ENCODE results near the gene SS18L1.

SS18L1 gene

DNA sequence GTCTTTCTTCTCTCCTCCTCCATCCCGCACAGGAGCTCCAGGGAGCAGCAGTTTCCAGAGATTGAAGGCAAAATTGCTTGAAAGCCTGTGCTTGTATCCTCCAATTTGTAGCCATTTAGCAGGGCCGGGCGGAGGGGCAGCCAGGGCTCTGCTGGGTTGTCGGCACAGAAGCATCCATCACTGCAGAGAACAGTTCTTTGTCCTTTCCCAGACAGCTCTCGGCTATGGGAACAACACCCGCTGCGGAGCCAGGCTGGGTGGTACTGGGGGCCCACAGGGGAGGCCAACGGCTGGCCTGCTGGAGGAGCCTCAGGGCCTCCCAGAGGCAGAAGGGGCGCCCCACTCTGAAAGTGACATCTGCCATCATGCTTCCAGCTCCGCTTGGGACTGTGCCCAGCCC lies 68.7 kb downstream of the SS18L1 start:
- no peak for DNase-seq (ENCODE audit: low read depth, low spot score)

- no peak for DNase-seq (ENCODE audit: low read depth, low spot score)
These were observed 70.5 kb downstream of the SS18L1 start for GRCh38 chr20:62214067-62214466.

GRCh38 chr20:62215020-62215990 lies 71.7 kb downstream of the SS18L1 start:
- DNase-seq (ENCODE audit: low read depth, low spot score) = no peak

- no peak for DNase-seq (ENCODE audit: low read depth, low spot score)
These were observed 72.5 kb downstream of the SS18L1 start for GRCh38 chr20:62215991-62216635.

GRCh38 chr20:62216636-62217566 lies 73.3 kb downstream of the SS18L1 start:
- no peak for DNase-seq (ENCODE audit: low read depth, low spot score)

GRCh38 chr20:62217913-62218773 lies 74.6 kb downstream of the SS18L1 start:
- DNase-seq (ENCODE audit: low read depth, low spot score) = no peak

- DNase-seq (ENCODE audit: low read depth, low spot score) = no peak
These were observed 75.8 kb downstream of the SS18L1 start for GRCh38 chr20:62219101-62219991.

DNA sequence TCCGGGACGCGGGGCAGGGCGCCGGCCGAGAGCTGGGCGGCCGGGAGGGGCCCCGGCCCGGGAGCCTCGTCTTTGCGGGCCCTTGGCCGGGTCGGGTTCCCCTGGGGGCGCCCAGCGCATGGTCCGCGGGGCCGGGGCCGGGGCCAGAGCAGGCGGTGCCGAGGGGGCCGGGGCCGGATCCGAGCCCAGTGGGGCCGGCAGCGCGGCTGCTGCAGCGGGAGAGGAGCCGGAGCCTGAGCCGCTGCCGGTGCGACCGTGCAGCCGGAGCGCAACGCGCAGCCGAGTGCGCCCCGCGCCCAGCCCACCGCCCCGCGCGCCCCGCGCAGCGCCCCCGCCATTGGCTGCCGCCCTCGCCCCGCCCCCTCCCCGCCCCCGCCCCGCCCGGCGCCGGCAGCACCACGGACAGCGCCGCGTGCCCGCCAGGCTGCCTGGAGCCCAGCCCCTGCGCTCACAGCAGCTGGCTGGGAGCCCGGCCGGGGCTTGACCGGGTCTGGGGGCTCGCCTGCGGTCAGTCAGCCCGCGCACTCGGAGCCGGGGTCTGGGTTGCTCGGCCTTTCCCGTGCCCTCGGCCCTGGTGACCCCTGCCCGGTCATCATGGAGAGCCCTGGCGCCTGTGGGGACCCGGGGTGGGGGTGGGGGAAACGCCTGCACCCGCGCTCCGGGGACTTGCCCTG lies 76.6 kb downstream of the SS18L1 start, which contains the start of gene HRH3:
Gene HRH3, minus strand, starts transcription at position 287 of the 674 bp plus-strand sequence. CDS start 308 bp downstream, outside the sequence.
- no peak for DNase-seq (ENCODE audit: low read depth, low spot score)

GRCh38 chr20:62220666-62221568 lies 77.3 kb downstream of the SS18L1 start:
- DNase-seq (ENCODE audit: low read depth, low spot score) = no peak

- DNase-seq (ENCODE audit: low read depth, low spot score) = no peak
These were observed 78.8 kb downstream of the SS18L1 start for GRCh38 chr20:62222266-62222850.

GRCh38 chr20:62222972-62223371 lies 79.4 kb downstream of the SS18L1 start:
- no peak for DNase-seq (ENCODE audit: low read depth, low spot score)

DNA sequence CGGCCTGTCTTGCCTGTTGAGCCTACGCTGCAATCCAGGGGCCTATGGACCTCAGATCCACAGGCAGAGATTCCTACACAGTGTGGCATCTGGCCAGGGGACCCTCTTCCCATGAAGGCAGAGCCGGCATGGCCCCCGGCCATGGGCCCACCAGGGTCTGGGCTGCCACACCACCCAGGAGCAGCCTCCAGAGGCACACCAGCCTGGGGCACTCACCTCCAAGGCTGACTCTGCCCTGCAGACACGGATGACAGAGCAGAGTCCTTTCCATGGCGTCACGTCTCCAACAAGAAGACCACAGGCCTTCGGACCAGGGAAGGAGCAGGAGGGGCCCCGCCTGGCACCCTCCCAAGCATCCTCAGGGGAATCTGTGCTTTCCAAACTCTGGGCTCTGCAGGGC lies 80.0 kb downstream of the SS18L1 start:
- DNase-seq (ENCODE audit: low read depth, low spot score) = no peak

- no peak for DNase-seq (ENCODE audit: low read depth, low spot score)
These were observed 80.7 kb downstream of the SS18L1 start for GRCh38 chr20:62224113-62224855.

- DNase-seq (ENCODE audit: low read depth, low spot score) = no peak
These were observed 81.5 kb downstream of the SS18L1 start for GRCh38 chr20:62225026-62225425.

DNA sequence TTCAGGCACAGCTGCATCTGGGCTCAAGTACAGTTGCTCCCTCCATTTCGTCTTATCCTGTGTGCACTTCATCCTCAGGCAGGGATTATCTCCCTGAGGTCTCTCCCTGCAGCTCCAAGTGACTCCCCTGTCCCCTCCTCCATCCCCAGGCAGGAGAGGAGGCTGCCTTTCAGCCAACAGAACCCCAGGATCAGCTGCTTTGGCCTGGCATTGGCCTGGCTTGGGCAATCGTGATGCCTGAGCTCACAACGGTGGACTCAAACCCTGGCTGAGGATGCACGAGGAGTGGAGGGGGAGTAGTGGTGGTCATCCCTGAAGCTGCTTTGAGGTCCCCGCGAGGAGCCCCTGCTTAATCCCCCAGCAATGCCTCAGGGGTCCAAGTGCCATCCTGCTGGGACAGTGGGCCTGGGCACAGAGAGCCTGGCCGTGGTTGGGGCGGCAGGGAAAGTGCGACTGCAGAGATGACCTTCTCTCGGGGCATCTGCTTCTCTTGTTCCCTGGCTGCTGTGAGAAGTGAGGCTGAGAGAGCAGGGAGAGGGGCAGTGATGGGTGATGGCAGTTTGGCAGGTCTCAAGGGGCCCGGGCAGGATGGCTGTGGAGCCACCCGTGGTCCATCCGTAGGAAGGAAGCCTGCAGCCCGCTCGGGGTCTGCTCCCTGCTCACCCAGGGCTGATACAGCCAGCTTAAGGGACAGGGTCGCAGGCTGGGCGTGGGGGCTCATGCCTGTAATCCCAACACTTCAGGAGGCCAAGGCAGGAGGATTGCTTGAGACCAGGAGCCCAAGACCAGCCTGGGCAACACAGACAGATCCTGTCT lies 82.5 kb downstream of the SS18L1 start:
- no peak for DNase-seq (ENCODE audit: low read depth, low spot score)

Data from activated naive CD8-positive, alpha-beta T cell treated with anti-CD3 and anti-CD28 coated beads, Interleukin-2, amount 50 U/mL, for 16 hours (primary cell).